Glutamatergic neuron (in vitro differentiated cells): ENCODE measurements around the gene CFAP206. TPM values are rescaled to one million over a fixed set of nuclear protein-coding genes. Genes with fewer than 3 reads are reported as not detected.
A peak's percentile ranks its signal among the peaks of the same experiment; 100 is the strongest.

Experiments used
- DNase-seq: peaks from one replicate; pipeline ENCODE4 v3.0.0; 2022
- H3K27ac Mint-ChIP-seq: one replicate; pipeline ENCODE4 v1.8.0; 2020; ENCODE audit warnings: mild to moderate bottlenecking, mixed read lengths, inconsistent platforms; ENCODE audit not compliant: unreplicated experiment
- H3K27me3 Mint-ChIP-seq: one replicate; pipeline ENCODE4 v1.8.0; 2020; ENCODE audit warnings: mild to moderate bottlenecking, moderate library complexity, mixed read lengths, inconsistent platforms; ENCODE audit not compliant: unreplicated experiment
- H3K36me3 Mint-ChIP-seq: one replicate; pipeline ENCODE4 v1.8.0; 2020; ENCODE audit warnings: mild to moderate bottlenecking, mixed read lengths, inconsistent platforms; ENCODE audit not compliant: unreplicated experiment
- H3K4me1 Mint-ChIP-seq: one replicate; pipeline ENCODE4 v1.8.0; 2020; ENCODE audit warnings: mild to moderate bottlenecking, low read depth, mixed read lengths, inconsistent platforms; ENCODE audit not compliant: unreplicated experiment
- H3K4me3 Mint-ChIP-seq: one replicate; pipeline ENCODE4 v1.8.0; 2020; ENCODE audit warnings: mild to moderate bottlenecking, mixed read lengths, inconsistent platforms; ENCODE audit not compliant: unreplicated experiment
- H3K9me3 Mint-ChIP-seq: one replicate; pipeline ENCODE4 v1.8.0; 2020; ENCODE audit warnings: mild to moderate bottlenecking, moderate library complexity, mixed read lengths, inconsistent platforms; ENCODE audit not compliant: unreplicated experiment
- total RNA-seq: library from RNA; stranded (reverse); fragmentation: NEBNext Ultra II Directional; extraction: Animal tissue kit (Norgen Biotek cat#: 25700); gene quantifications from one replicate; pipeline ENCODE4 v1.2.1, GENCODE V29; 2021; ENCODE audit not compliant: unreplicated experiment
- TF ChIP-seq, protein P1 (sequence below): fragments of 200-600 bp; sonication (generic); IDR thresholded peaks from one replicate; pipeline ENCODE4 v1.5.0; 2021; ENCODE audit not compliant: partially characterized antibody, unreplicated experiment

Gene CFAP206
- total RNA-seq, 1 donor from 2014 or later: 1.9 TPM

DNA sequence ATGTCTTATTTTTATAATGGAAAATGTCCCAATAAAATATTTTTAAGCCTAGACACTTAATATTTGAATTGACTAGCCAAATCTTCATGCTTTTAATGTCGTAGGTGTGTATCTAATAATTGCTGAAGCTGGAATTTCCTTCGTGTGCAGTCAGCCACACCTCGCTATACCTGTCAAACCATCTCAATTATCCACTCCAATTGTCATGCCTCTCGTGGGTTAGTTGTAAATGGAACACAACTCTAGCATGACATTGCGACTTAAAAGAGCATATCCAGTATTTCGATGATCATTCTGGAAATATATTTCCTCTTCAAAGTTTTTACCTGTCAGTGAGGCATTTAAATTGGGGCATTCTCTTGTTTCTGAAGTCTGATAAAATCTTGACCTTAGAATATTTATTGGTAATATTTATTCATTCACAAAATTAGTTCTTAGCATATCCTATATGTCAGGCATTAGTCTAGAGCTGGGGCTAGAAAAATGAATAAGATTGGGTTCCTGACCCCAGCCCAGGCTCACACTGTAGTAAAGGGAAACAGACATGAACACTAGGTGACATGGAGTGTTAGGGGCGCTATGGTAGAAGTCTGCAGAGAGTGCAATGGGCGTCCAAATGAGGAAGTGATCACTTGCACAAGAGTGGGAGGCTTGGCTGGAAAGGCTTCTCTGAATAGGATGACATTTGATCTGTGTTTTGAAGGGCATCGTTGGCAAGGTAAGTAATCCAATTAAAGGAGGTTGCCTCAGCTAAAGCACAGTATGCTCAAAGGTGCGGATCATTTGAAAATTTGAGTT is 11.0 kb upstream of the CFAP206 start:
- Mint-ChIP-seq H3K4me1 (peaks cover 4% of the 10 kb centered on the region), H3K27me3 (peaks cover 6% of the 10 kb centered on the region), H3K4me3 (no peak overlapping the region), H3K36me3 (no peaks in the 10 kb centered on the region), H3K9me3 (no peaks in the 10 kb centered on the region), H3K27ac (peak overlapping the region; percentile 36)
- TF ChIP-seq, protein P1, sequence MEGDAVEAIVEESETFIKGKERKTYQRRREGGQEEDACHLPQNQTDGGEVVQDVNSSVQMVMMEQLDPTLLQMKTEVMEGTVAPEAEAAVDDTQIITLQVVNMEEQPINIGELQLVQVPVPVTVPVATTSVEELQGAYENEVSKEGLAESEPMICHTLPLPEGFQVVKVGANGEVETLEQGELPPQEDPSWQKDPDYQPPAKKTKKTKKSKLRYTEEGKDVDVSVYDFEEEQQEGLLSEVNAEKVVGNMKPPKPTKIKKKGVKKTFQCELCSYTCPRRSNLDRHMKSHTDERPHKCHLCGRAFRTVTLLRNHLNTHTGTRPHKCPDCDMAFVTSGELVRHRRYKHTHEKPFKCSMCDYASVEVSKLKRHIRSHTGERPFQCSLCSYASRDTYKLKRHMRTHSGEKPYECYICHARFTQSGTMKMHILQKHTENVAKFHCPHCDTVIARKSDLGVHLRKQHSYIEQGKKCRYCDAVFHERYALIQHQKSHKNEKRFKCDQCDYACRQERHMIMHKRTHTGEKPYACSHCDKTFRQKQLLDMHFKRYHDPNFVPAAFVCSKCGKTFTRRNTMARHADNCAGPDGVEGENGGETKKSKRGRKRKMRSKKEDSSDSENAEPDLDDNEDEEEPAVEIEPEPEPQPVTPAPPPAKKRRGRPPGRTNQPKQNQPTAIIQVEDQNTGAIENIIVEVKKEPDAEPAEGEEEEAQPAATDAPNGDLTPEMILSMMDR: no peak
- DNase-seq: no peak

DNA sequence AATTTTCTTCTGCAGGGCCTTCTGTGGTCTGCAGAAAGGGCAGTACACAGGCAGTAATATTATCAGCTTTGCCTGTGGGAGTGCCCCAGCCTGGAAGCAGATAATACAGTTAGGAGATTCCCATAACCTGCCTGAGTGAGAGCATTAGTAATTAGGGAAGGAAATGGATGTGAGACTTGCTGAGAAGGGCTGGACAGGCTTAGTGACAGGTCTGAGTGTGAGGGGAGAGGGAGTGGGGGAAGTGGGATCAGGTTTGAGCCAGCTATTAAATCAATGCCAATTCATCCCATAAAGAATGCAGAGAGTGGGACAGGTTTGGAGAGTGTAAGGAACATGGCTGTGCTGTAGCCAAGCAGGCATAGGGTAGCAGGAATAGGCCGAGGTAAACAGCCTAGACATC is 10.1 kb upstream of the CFAP206 start:
- no peak overlapping the region for H3K27ac Mint-ChIP-seq
- H3K36me3 Mint-ChIP-seq: no peaks in the 10 kb centered on the region
- H3K9me3 Mint-ChIP-seq: no peaks in the 10 kb centered on the region
- no peak for DNase-seq
- TF ChIP-seq, protein P1: no peak
- peak overlapping the region; percentile 46 for H3K4me3 Mint-ChIP-seq
- H3K27me3 Mint-ChIP-seq: peaks cover 6% of the 10 kb centered on the region
- H3K4me1 Mint-ChIP-seq: peaks cover 4% of the 10 kb centered on the region

DNA sequence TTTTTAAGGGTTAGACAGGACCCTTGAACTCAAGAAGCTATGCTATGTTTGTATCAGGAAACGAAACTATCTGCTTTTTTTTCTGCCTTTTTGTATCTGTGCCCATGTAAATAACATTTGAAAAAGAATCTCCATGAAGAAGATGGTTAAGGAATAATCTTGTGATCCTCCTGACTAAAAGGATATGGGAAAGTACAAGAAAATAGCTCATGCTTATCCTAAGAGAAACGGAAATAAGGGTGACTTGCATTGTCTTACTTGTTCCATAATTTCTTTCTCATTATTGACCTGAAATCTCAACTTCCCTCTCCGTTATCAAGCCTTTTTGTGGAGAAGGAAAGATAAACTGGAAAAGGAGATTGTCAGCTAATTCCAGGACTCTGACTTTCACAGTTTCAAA is 5.9 kb upstream of the CFAP206 start:
- no peak overlapping the region for H3K27ac Mint-ChIP-seq
- TF ChIP-seq, protein P1: no peak
- no peak for DNase-seq
- H3K4me1 Mint-ChIP-seq: peaks cover 3% of the 10 kb centered on the region
- H3K27me3 Mint-ChIP-seq: peaks cover 6% of the 10 kb centered on the region
- no peaks in the 10 kb centered on the region for H3K36me3 Mint-ChIP-seq
- no peaks in the 10 kb centered on the region for H3K9me3 Mint-ChIP-seq
- H3K4me3 Mint-ChIP-seq: no peak overlapping the region

DNA sequence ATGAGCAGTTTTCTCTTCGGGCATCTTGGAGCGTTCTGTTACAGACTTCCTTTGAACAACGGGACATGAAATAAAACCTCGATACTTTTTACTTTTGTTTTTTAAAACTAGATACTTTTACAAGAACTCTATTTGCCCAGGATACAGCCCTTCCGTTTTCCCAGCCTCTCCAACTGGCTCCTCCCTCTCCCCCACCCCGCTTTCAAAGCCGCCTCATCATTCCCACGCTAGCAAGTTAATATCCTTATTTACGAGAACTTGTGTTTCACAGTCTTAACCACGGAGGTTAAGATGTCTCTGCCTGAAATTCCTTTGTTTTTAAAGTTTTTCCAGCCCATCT is 241 bp upstream of the CFAP206 start:
- Mint-ChIP-seq H3K4me3 (peak overlapping the region; percentile 83), H3K27ac (peak overlapping the region; percentile 60), H3K9me3 (peaks cover 2% of the 10 kb centered on the region), H3K36me3 (no peaks in the 10 kb centered on the region), H3K27me3 (no peaks in the 10 kb centered on the region), H3K4me1 (no peaks in the 10 kb centered on the region)
- TF ChIP-seq, protein P1: no peak
- DNase-seq: no peak

DNA sequence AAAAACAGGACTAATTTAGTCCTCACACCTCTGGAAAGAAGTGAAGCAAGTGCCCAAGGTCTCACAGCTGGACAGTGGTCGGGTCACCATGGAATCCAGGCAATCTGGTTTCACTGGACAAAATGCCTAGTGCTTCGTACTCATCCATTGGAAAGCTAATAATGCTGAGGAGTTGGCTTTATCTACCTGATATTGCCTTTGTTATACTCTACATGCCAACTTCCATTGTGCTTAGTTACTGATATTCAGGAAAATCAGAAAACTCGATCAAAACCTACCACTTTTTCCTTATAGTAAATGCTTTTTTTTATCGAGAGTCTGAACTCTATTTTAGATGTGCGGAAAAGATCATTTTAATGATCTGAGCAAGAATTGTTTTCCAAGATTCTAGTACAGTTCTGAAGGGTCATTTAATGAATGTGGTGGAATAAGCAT is 966 bp downstream of the CFAP206 start:
- Mint-ChIP-seq H3K27me3 (no peaks in the 10 kb centered on the region), H3K36me3 (no peaks in the 10 kb centered on the region), H3K4me1 (no peaks in the 10 kb centered on the region), H3K4me3 (peak overlapping the region; percentile 95), H3K27ac (peak overlapping the region; percentile 93), H3K9me3 (peaks cover 2% of the 10 kb centered on the region)
- TF ChIP-seq, protein P1: no peak
- no peak for DNase-seq
